ENCODE data around the gene BET1L. TPM values are rescaled to one million over a fixed set of nuclear protein-coding genes. Genes with fewer than 3 reads are reported as not detected.

BET1L gene
- polyA plus RNA-seq, 1 of the 3 experiments (the other 2 are of a cell fraction): 56.9 TPM

- no peak overlapping the region for H3K4me2 ChIP-seq
- peaks cover under 1% of the 10 kb centered on the region for H3F3A ChIP-seq (replicated peaks; ENCODE audit: insufficient read depth)
- H3K27me3 ChIP-seq (ENCODE audit: insufficient read depth): no peaks in the 10 kb centered on the region
- 86% methylated on average over 8 of the region's 8 CpGs for WGBS (ENCODE audit: low lambda C conversion rate)
- H3K36me3 ChIP-seq (replicated peaks in 1 of 2; ENCODE audit: control insufficient read depth in 1 of 2, insufficient read depth in 2 of 2, low read length in 1 of 2): peaks cover 27 to 33% of the 10 kb centered on the region in 2 experiments
- H2AFZ ChIP-seq (ENCODE audit: low read depth): no peak overlapping the region
- H3K27ac ChIP-seq (ENCODE audit: low read depth in 2 of 2, low read length in 1 of 2): no peak overlapping the region
- peaks cover 40% of the 10 kb centered on the region for H4K20me1 ChIP-seq (ENCODE audit: insufficient read depth)
- peaks cover 6 to 13% of the 10 kb centered on the region in 2 experiments; a peak in 2 of 4 replicates for H3K4me1 ChIP-seq (ENCODE audit: control insufficient read depth in 1 of 2, insufficient read depth in 2 of 2, low read depth in 1 of 2, low read length in 1 of 2)
- POLR2A ChIA-PET: no interaction called here
- H3K4me3 ChIP-seq (ENCODE audit: low read depth in 2 of 2, low read length in 1 of 2): no peak overlapping the region
- DNase-seq: no peak
- CTCF ChIA-PET: no interaction called here
- no peaks in the 10 kb centered on the region for H3K9me3 ChIP-seq
- no peak overlapping the region for H3K9ac ChIP-seq
- no peaks in the 10 kb centered on the region for H3K9me2 ChIP-seq
- TF ChIP-seq FOSL2 (IDR thresholded peaks at IDR 0.05; ENCODE audit: borderline replicate concordance, low read depth) (no peak), JUND (IDR thresholded peaks at IDR 0.05) (no peak), SMC3 (IDR thresholded peaks at IDR 0.05; ENCODE audit: low read depth, low read length) (no peak), RAD21 (IDR thresholded peaks at IDR 0.05; ENCODE audit: low read length) (no peak), TAF1 (IDR thresholded peaks at IDR 0.05; ENCODE audit: borderline replicate concordance, low read depth, low read length) (no peak), CHD2 (IDR thresholded peaks at IDR 0.05; ENCODE audit: low read length, partially characterized antibody) (no peak), MXI1 (IDR thresholded peaks at IDR 0.05; ENCODE audit: low read depth, low read length) (no peak), NFIC (IDR thresholded peaks at IDR 0.05; ENCODE audit: borderline replicate concordance) (no peak), USF1 (IDR thresholded peaks at IDR 0.05; ENCODE audit: borderline replicate concordance, low read depth) (no peak), ZBTB33 (IDR thresholded peaks at IDR 0.05; ENCODE audit: borderline replicate concordance, low read depth) (no peak)
- H3K79me2 ChIP-seq (ENCODE audit: insufficient read depth): peaks cover 38% of the 10 kb centered on the region
Measured at GRCh38 chr11:202490-202889, 4.7 kb downstream of the BET1L start.

- Histone ChIP-seq H3K9me2 (no peaks in the 10 kb centered on the region), H3K4me2 (no peak overlapping the region), H3K4me1 (ENCODE audit: control insufficient read depth in 1 of 2, insufficient read depth in 2 of 2, low read depth in 1 of 2, low read length in 1 of 2) (peaks cover 6 to 13% of the 10 kb centered on the region in 2 experiments; a peak in 2 of 4 replicates), H3K36me3 (replicated peaks in 1 of 2; ENCODE audit: control insufficient read depth in 1 of 2, insufficient read depth in 2 of 2, low read length in 1 of 2) (peaks cover 27 to 33% of the 10 kb centered on the region in 2 experiments), H3K79me2 (ENCODE audit: insufficient read depth) (peaks cover 37% of the 10 kb centered on the region), H2AFZ (ENCODE audit: low read depth) (no peak overlapping the region), H3K27me3 (ENCODE audit: insufficient read depth) (no peaks in the 10 kb centered on the region), H3K27ac (ENCODE audit: low read depth in 2 of 2, low read length in 1 of 2) (no peak overlapping the region), H3K4me3 (ENCODE audit: low read depth in 2 of 2, low read length in 1 of 2) (no peak overlapping the region), H4K20me1 (ENCODE audit: insufficient read depth) (peaks cover 40% of the 10 kb centered on the region), H3F3A (replicated peaks; ENCODE audit: insufficient read depth) (no peaks in the 10 kb centered on the region), H3K9ac (no peak overlapping the region), H3K9me3 (no peaks in the 10 kb centered on the region)
- ChIA-PET POLR2A (no interaction called here), CTCF (no interaction called here)
- WGBS (ENCODE audit: low lambda C conversion rate): 89% methylated on average over 13 of the region's 15 CpGs
- no peak for DNase-seq
- no peak for TF ChIP-seq EP300 (IDR thresholded peaks at IDR 0.05; ENCODE audit: borderline replicate concordance in 1 of 2, low read depth in 1 of 2, low read length in 1 of 2)
Measured at GRCh38 chr11:201966-202365, 5.2 kb downstream of the BET1L start.
